Thoracic aorta (tissue), 2 donors: ENCODE measurements around the gene RASAL1. TPM values are rescaled to one million over a fixed set of nuclear protein-coding genes. Genes with fewer than 3 reads are reported as not detected.

Source experiments
- ATAC-seq: fragments of 150-250 bp; one replicate; pipeline ENCODE4 v1.8.0; 2017; ENCODE audit warnings: low read depth; ENCODE audit not compliant: insufficient number of reproducible peaks, low FRiP score
- DNase-seq: peaks from one replicate; pipeline ENCODE4 v3.0.0-alpha.2; 2020; ENCODE audit warnings: low spot score
- H3K27ac ChIP-seq, 2 donors: fragments of 200-600 bp; sonication (generic); 1 replicate in 1 of 2; 2 replicates in 1 of 2; pipeline ENCODE4 v1.5.1; 2016; ENCODE audit warnings: mild to moderate bottlenecking in 2 of 2, moderate library complexity in 2 of 2
- H3K27me3 ChIP-seq: fragments of 200-600 bp; sonication (generic); replicated peaks from 2 replicates; pipeline ENCODE4 v1.6.0; 2016; ENCODE audit warnings: mild to moderate bottlenecking; ENCODE audit not compliant: insufficient read depth
- H3K36me3 ChIP-seq: fragments of 200-600 bp; sonication (generic); one replicate; pipeline ENCODE4 v1.5.1; 2016
- H3K4me1 ChIP-seq, 2 donors: fragments of 200-600 bp; sonication (generic); 1 replicate in 1 of 2; 2 replicates in 1 of 2; pipeline versions ENCODE4 v1.5.1 to v1.6.0; 2016; ENCODE audit warnings: low read depth in 2 of 2, mild to moderate bottlenecking in 1 of 2; ENCODE audit not compliant: control insufficient read depth in 1 of 2
- H3K4me3 ChIP-seq: fragments of 200-600 bp; sonication (generic); 2 replicates; pipeline ENCODE4 v1.5.1; 2016; ENCODE audit warnings: mild to moderate bottlenecking
- H3K9me3 ChIP-seq: fragments of 200-600 bp; sonication (generic); 2 replicates; pipeline ENCODE4 v1.5.1; 2016
- CTCF ChIP-seq: fragments of 200-600 bp; sonication (generic); IDR thresholded peaks from one replicate; pipeline ENCODE4 v1.5.1; 2019; ENCODE audit warnings: antibody characterized with exemption
- total RNA-seq, 2 donors: library from RNA; depleted of rRNA; stranded (reverse); fragments of >200 nt; gene quantifications; one replicate each; pipeline versions ENCODE4 v1.1.0 to v1.2.3, GENCODE V29; 2016

The RASAL1 gene
- total RNA-seq, 2 donors from 2014 or later = 2.0 TPM; not detected in 1

- DNase-seq = no peak
- no peak for TF ChIP-seq CTCF
- Histone ChIP-seq H3K9me3 (no peaks in the 10 kb centered on the region), H3K27me3 (no peaks in the 10 kb centered on the region), H3K4me3 (no peak overlapping the region), H3K27ac (no peak overlapping the region), H3K36me3 (no peaks in the 10 kb centered on the region), H3K4me1 (peaks cover 0 to 5% of the 10 kb centered on the region in 2 donors)
- no peak for ATAC-seq
Measured at GRCh38 chr12:113090740-113091139, 44.8 kb downstream of the RASAL1 start.

- ATAC-seq (no peak), DNase-seq (no peak)
- peaks cover 0 to 5% of the 10 kb centered on the region in 2 donors for H3K4me1 ChIP-seq
- no peak for TF ChIP-seq CTCF
- no peaks in the 10 kb centered on the region for H3K36me3 ChIP-seq
- no peak overlapping the region for H3K4me3 ChIP-seq
- no peaks in the 10 kb centered on the region for H3K9me3 ChIP-seq
- no peak overlapping the region for H3K27ac ChIP-seq
- no peaks in the 10 kb centered on the region for H3K27me3 ChIP-seq
Measured at GRCh38 chr12:113089839-113090238, 45.7 kb downstream of the RASAL1 start.

- DNase-seq = no peak
- TF ChIP-seq CTCF = no peak
- Histone ChIP-seq H3K27me3 (no peaks in the 10 kb centered on the region), H3K4me3 (no peak overlapping the region), H3K9me3 (no peaks in the 10 kb centered on the region), H3K4me1 (peaks cover 0 to 5% of the 10 kb centered on the region in 2 donors), H3K36me3 (no peaks in the 10 kb centered on the region), H3K27ac (no peak overlapping the region)
- ATAC-seq = no peak
Measured at GRCh38 chr12:113088971-113089756, 46.4 kb downstream of the RASAL1 start.

GRCh38 chr12:113088037-113088436 lies 47.5 kb downstream of the RASAL1 start:
- Histone ChIP-seq H3K27me3 (no peaks in the 10 kb centered on the region), H3K9me3 (no peaks in the 10 kb centered on the region), H3K27ac (no peak overlapping the region), H3K36me3 (no peaks in the 10 kb centered on the region), H3K4me3 (no peak overlapping the region), H3K4me1 (peaks cover 0 to 4% of the 10 kb centered on the region in 2 donors)
- DNase-seq (no peak), ATAC-seq (no peak)
- TF ChIP-seq CTCF = no peak

- DNase-seq = no peak
- Histone ChIP-seq H3K4me3 (no peak overlapping the region), H3K9me3 (no peaks in the 10 kb centered on the region), H3K27ac (no peak overlapping the region), H3K4me1 (no peaks in the 10 kb centered on the region), H3K27me3 (no peaks in the 10 kb centered on the region), H3K36me3 (no peaks in the 10 kb centered on the region)
- ATAC-seq = no peak
- no peak for TF ChIP-seq CTCF
Measured at GRCh38 chr12:113087193-113087592, 48.4 kb downstream of the RASAL1 start.
